ENCODE results near the gene RABEP1. TPM values are rescaled to one million over a fixed set of nuclear protein-coding genes. Genes with fewer than 3 reads are reported as not detected.

Gene RABEP1
- total and polyA plus RNA-seq, 9 of the 15 experiments (the other 6 are each of a cell fraction or from before 2014, with no cell fraction given) = 8.2 to 38.9 (median 30.3) TPM

DNA sequence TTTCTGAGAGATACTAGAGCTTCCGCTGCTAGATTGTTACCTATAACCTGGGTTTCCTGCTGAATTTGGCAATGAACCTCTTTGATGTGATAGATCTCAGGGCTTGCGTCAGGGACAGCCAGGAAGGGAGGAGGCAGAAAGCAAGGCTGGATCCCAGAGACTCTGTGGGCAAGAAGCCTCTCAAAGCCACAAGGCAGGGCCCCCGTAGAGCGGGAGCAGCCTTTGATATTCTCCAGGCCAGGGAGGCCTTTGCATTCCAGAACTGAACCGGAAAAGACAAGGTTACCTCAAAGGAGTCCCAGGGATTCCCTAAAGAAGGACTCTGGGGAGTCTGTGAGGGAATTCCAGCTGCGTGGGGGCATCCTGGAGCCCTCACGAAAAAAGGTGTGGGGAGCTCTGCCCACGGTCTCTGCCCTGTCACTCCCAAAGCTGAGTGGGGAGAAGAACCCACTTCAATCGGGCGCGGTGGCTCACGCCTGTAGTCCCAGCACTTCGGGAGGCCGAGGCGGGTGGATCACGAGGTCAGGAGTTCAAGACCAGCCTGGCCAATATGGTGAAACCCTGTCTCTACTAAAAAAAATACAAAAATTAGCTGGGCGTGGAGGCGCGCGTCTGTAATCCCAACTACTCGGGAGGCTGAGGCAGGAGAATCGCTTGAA, 33.1 kb upstream of the RABEP1 start (continued):
- TF ChIP-seq, protein P1, sequence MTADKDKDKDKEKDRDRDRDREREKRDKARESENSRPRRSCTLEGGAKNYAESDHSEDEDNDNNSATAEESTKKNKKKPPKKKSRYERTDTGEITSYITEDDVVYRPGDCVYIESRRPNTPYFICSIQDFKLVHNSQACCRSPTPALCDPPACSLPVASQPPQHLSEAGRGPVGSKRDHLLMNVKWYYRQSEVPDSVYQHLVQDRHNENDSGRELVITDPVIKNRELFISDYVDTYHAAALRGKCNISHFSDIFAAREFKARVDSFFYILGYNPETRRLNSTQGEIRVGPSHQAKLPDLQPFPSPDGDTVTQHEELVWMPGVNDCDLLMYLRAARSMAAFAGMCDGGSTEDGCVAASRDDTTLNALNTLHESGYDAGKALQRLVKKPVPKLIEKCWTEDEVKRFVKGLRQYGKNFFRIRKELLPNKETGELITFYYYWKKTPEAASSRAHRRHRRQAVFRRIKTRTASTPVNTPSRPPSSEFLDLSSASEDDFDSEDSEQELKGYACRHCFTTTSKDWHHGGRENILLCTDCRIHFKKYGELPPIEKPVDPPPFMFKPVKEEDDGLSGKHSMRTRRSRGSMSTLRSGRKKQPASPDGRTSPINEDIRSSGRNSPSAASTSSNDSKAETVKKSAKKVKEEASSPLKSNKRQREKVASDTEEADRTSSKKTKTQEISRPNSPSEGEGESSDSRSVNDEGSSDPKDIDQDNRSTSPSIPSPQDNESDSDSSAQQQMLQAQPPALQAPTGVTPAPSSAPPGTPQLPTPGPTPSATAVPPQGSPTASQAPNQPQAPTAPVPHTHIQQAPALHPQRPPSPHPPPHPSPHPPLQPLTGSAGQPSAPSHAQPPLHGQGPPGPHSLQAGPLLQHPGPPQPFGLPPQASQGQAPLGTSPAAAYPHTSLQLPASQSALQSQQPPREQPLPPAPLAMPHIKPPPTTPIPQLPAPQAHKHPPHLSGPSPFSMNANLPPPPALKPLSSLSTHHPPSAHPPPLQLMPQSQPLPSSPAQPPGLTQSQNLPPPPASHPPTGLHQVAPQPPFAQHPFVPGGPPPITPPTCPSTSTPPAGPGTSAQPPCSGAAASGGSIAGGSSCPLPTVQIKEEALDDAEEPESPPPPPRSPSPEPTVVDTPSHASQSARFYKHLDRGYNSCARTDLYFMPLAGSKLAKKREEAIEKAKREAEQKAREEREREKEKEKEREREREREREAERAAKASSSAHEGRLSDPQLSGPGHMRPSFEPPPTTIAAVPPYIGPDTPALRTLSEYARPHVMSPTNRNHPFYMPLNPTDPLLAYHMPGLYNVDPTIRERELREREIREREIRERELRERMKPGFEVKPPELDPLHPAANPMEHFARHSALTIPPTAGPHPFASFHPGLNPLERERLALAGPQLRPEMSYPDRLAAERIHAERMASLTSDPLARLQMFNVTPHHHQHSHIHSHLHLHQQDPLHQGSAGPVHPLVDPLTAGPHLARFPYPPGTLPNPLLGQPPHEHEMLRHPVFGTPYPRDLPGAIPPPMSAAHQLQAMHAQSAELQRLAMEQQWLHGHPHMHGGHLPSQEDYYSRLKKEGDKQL (CRISPR knock-in tag; IDR thresholded peaks at IDR 0.05; ENCODE audit: borderline replicate concordance) = no peak
- TF ChIP-seq ZFX (CRISPR knock-in tag; IDR thresholded peaks at IDR 0.05) = no peak
- TF ChIP-seq ETS2 (tag; IDR thresholded peaks at IDR 0.05; ENCODE audit: borderline replicate concordance, poor library complexity, severe bottlenecking) = no peak
- TF ChIP-seq GABPB1 (CRISPR knock-in tag; IDR thresholded peaks at IDR 0.05) = no peak

Data from K562 (cell line).